ENCODE data around the gene SRPX2. TPM values are rescaled to one million over a fixed set of nuclear protein-coding genes. Genes with fewer than 3 reads are reported as not detected.

Gene SRPX2
- total RNA-seq, 4 donors from 2014 or later, result 77.9 to 327 (median 148) TPM

GRCh38 chrX:100648458-100649417, 4.7 kb downstream of the SRPX2 start:
- no peak for DNase-seq (ENCODE audit: low spot score)

GRCh38 chrX:100649550-100650356, 5.8 kb downstream of the SRPX2 start:
- peak; percentile 59 for DNase-seq (ENCODE audit: low spot score)

More at GRCh38 chrX:100648458-100649417, 4.7 kb downstream of the SRPX2 start:
- no peak for TF ChIP-seq CTCF (IDR thresholded peaks at IDR 0.05)
- peak; percentile 17 for ATAC-seq (ENCODE audit: low FRiP score)

GRCh38 chrX:100650841-100651240, 6.8 kb downstream of the SRPX2 start:
- DNase-seq (ENCODE audit: low spot score) (no peak), ATAC-seq (ENCODE audit: low FRiP score) (no peak)
- TF ChIP-seq CTCF (IDR thresholded peaks at IDR 0.05), result no peak

More at GRCh38 chrX:100649550-100650356, 5.8 kb downstream of the SRPX2 start:
- ATAC-seq (ENCODE audit: low FRiP score), result peak; percentile 82
- TF ChIP-seq CTCF (IDR thresholded peaks at IDR 0.05), result no peak

GRCh38 chrX:100652266-100652665, 8.3 kb downstream of the SRPX2 start:
- no peak for DNase-seq (ENCODE audit: low spot score)
- TF ChIP-seq CTCF (IDR thresholded peaks at IDR 0.05), result no peak
- ATAC-seq (ENCODE audit: low FRiP score), result no peak

- TF ChIP-seq CTCF (IDR thresholded peaks at IDR 0.05), result no peak
- ATAC-seq (ENCODE audit: low FRiP score), result no peak
- DNase-seq (ENCODE audit: low spot score), result no peak
Measured at GRCh38 chrX:100654261-100654660, 10.3 kb downstream of the SRPX2 start.

- TF ChIP-seq CTCF (IDR thresholded peaks at IDR 0.05), result no peak
- ATAC-seq (ENCODE audit: low FRiP score), result no peak
- DNase-seq (ENCODE audit: low spot score), result no peak
Measured at GRCh38 chrX:100658941-100659381, 15.0 kb downstream of the SRPX2 start.

Measured in omental fat pad (tissue), 4 donors.